HepG2 (cell line): ENCODE data around the gene SFT2D1. TPM values are rescaled to one million over a fixed set of nuclear protein-coding genes. Genes with fewer than 3 reads are reported as not detected.

Experiments used
- CEBPG ChIP-seq: IDR thresholded peaks from 2 replicates; pipeline ENCODE4 v1.6.1; 2016
- CENPX ChIP-seq: sonication (generic); formaldehyde crosslinking; IDR thresholded peaks from 2 replicates; pipeline ENCODE4 v1.9.0; 2021; ENCODE audit warnings: mild to moderate bottlenecking, missing genetic modification reagents, moderate library complexity
- HNRNPLL ChIP-seq: fragments of 200-400 bp; formaldehyde crosslinking; IDR thresholded peaks from 2 replicates; pipeline ENCODE4 v1.6.1; 2017; ENCODE audit warnings: mild to moderate bottlenecking, low read depth, low read length; ENCODE audit not compliant: poor library complexity, severe bottlenecking
- KDM4B ChIP-seq: sonication (generic); formaldehyde crosslinking; IDR thresholded peaks from 2 replicates; pipeline ENCODE4 v1.4.0; 2020; ENCODE audit warnings: missing genetic modification reagents
- MTF1 ChIP-seq: sonication (generic); formaldehyde crosslinking; IDR thresholded peaks from 2 replicates; pipeline ENCODE4 v1.5.0; 2020; ENCODE audit warnings: missing genetic modification reagents
- NAIF1 ChIP-seq: sonication (generic); formaldehyde crosslinking; IDR thresholded peaks from 2 replicates; pipeline ENCODE4 v1.5.0; 2020; ENCODE audit warnings: mild to moderate bottlenecking, missing genetic modification reagents, borderline replicate concordance
- NR2F6 ChIP-seq, 2 experiments: IDR thresholded peaks; 2 replicates each; pipeline ENCODE4 v1.6.1; 2016; ENCODE audit warnings: antibody characterized with exemption in 1 of 2, mild to moderate bottlenecking in 1 of 2
- RNF219 ChIP-seq: sonication (generic); formaldehyde crosslinking; IDR thresholded peaks from 2 replicates; pipeline ENCODE4 v1.5.0; 2020; ENCODE audit warnings: mild to moderate bottlenecking, missing genetic modification reagents
- SAFB2 ChIP-seq: sonication (generic); formaldehyde crosslinking; IDR thresholded peaks from 2 replicates; pipeline ENCODE4 v1.5.1; 2020; ENCODE audit warnings: missing genetic modification reagents, low read depth, mild to moderate bottlenecking, borderline replicate concordance
- SRSF9 ChIP-seq: fragments of 200-400 bp; formaldehyde crosslinking; IDR thresholded peaks from 2 replicates; pipeline ENCODE4 v1.6.1; 2018; ENCODE audit warnings: borderline replicate concordance, mild to moderate bottlenecking, low read depth, low read length; ENCODE audit not compliant: insufficient read depth, poor library complexity, severe bottlenecking
- ZKSCAN8 ChIP-seq: IDR thresholded peaks from 2 replicates; pipeline ENCODE4 v1.6.1; 2016; ENCODE audit warnings: borderline replicate concordance, missing genetic modification reagents, missing compliant biosample characterization
- ZNF331 ChIP-seq: sonication (generic); formaldehyde crosslinking; IDR thresholded peaks from 2 replicates; pipeline ENCODE4 v1.4.0; 2020; ENCODE audit warnings: missing genetic modification reagents
- ZNF432 ChIP-seq: sonication (generic); formaldehyde crosslinking; IDR thresholded peaks from 2 replicates; pipeline ENCODE4 v1.5.0; 2020; ENCODE audit warnings: missing genetic modification reagents, mild to moderate bottlenecking, borderline replicate concordance
- polyA plus RNA-seq, 8 experiments: library from polyadenylated mRNA; depleted of rRNA in 3 of 8; stranded (reverse) in 7 of 8; unstranded in 1 of 8; fragments of >200 nt; fragmentation: Illumina TruSeq in 4 of 8; extraction: Trizol in 4 of 8; gene quantifications; 2 replicates each; pipeline versions ENCODE4 v1.2.1 to v1.2.3, GENCODE V29; 2011 to 2016; ENCODE audit warnings: low read depth in 4 of 8, missing spikeins in 1 of 8, mixed read lengths in 1 of 8; ENCODE audit not compliant: insufficient read depth in 1 of 8
- total RNA-seq, 5 experiments: library from RNA; depleted of rRNA; stranded (reverse); fragments of >200 nt; fragmentation: Illumina TruSeq; extraction: Trizol; gene quantifications; 2 replicates each; pipeline ENCODE4 v1.2.3, GENCODE V29; 2016; ENCODE audit warnings: low read depth in 1 of 5
- TF ChIP-seq, protein P1 (sequence below): sonication (generic); formaldehyde crosslinking; IDR thresholded peaks from 2 replicates; pipeline ENCODE4 v1.5.0; 2020; ENCODE audit warnings: mild to moderate bottlenecking, missing genetic modification reagents, borderline replicate concordance
- TF ChIP-seq, protein P2 (sequence below): sonication (generic); formaldehyde crosslinking; IDR thresholded peaks from 2 replicates; pipeline ENCODE4 v1.4.0; 2020; ENCODE audit warnings: low read depth, missing genetic modification reagents

Gene SFT2D1
- total and polyA plus RNA-seq, 2 of the 13 experiments (the other 11 are each of a cell fraction or from before 2014, with no cell fraction given) = 115 to 147 TPM

DNA sequence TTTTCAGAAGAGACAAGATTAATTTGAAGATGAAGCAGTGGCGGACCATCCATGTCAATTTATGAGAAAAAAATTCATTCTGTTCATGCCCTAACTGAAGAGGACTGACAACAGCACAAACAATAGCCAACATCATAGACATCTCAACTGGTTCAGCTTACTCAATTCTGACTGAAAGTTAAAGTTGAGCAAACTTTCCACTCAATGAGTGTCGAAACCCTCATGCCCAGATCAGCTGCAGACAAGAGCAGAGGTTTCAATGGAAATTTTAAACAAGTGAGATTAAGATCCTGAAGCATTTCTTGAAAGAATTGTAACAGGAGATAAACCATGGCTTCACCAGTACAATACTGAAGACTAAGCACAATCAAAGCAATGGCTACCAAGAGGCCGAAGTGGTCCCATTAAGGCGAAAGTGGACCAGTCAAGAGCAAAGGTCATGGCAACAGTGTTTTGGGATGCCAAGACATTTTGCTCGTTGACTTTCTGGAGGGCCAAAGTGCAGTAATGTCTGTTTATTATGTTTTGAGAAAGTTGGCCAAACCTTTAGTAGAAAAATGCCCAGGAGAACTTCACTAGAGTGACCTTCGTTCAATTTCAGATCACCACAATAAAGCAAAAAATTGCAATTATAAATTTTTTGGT lies 6.1 kb upstream of the SFT2D1 start (continued):
- TF ChIP-seq, protein P1, sequence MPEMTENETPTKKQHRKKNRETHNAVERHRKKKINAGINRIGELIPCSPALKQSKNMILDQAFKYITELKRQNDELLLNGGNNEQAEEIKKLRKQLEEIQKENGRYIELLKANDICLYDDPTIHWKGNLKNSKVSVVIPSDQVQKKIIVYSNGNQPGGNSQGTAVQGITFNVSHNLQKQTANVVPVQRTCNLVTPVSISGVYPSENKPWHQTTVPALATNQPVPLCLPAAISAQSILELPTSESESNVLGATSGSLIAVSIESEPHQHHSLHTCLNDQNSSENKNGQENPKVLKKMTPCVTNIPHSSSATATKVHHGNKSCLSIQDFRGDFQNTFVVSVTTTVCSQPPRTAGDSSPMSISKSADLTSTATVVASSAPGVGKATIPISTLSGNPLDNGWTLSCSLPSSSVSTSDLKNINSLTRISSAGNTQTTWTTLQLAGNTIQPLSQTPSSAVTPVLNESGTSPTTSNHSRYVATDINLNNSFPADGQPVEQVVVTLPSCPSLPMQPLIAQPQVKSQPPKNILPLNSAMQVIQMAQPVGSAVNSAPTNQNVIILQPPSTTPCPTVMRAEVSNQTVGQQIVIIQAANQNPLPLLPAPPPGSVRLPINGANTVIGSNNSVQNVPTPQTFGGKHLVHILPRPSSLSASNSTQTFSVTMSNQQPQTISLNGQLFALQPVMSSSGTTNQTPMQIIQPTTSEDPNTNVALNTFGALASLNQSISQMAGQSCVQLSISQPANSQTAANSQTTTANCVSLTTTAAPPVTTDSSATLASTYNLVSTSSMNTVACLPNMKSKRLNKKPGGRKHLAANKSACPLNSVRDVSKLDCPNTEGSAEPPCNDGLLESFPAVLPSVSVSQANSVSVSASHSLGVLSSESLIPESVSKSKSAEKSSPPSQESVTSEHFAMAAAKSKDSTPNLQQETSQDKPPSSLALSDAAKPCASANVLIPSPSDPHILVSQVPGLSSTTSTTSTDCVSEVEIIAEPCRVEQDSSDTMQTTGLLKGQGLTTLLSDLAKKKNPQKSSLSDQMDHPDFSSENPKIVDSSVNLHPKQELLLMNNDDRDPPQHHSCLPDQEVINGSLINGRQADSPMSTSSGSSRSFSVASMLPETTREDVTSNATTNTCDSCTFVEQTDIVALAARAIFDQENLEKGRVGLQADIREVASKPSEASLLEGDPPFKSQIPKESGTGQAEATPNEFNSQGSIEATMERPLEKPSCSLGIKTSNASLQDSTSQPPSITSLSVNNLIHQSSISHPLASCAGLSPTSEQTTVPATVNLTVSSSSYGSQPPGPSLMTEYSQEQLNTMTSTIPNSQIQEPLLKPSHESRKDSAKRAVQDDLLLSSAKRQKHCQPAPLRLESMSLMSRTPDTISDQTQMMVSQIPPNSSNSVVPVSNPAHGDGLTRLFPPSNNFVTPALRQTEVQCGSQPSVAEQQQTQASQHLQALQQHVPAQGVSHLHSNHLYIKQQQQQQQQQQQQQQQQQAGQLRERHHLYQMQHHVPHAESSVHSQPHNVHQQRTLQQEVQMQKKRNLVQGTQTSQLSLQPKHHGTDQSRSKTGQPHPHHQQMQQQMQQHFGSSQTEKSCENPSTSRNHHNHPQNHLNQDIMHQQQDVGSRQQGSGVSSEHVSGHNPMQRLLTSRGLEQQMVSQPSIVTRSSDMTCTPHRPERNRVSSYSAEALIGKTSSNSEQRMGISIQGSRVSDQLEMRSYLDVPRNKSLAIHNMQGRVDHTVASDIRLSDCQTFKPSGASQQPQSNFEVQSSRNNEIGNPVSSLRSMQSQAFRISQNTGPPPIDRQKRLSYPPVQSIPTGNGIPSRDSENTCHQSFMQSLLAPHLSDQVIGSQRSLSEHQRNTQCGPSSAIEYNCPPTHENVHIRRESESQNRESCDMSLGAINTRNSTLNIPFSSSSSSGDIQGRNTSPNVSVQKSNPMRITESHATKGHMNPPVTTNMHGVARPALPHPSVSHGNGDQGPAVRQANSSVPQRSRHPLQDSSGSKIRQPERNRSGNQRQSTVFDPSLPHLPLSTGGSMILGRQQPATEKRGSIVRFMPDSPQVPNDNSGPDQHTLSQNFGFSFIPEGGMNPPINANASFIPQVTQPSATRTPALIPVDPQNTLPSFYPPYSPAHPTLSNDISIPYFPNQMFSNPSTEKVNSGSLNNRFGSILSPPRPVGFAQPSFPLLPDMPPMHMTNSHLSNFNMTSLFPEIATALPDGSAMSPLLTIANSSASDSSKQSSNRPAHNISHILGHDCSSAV (CRISPR knock-in tag) = no peak
- TF ChIP-seq, protein P2, sequence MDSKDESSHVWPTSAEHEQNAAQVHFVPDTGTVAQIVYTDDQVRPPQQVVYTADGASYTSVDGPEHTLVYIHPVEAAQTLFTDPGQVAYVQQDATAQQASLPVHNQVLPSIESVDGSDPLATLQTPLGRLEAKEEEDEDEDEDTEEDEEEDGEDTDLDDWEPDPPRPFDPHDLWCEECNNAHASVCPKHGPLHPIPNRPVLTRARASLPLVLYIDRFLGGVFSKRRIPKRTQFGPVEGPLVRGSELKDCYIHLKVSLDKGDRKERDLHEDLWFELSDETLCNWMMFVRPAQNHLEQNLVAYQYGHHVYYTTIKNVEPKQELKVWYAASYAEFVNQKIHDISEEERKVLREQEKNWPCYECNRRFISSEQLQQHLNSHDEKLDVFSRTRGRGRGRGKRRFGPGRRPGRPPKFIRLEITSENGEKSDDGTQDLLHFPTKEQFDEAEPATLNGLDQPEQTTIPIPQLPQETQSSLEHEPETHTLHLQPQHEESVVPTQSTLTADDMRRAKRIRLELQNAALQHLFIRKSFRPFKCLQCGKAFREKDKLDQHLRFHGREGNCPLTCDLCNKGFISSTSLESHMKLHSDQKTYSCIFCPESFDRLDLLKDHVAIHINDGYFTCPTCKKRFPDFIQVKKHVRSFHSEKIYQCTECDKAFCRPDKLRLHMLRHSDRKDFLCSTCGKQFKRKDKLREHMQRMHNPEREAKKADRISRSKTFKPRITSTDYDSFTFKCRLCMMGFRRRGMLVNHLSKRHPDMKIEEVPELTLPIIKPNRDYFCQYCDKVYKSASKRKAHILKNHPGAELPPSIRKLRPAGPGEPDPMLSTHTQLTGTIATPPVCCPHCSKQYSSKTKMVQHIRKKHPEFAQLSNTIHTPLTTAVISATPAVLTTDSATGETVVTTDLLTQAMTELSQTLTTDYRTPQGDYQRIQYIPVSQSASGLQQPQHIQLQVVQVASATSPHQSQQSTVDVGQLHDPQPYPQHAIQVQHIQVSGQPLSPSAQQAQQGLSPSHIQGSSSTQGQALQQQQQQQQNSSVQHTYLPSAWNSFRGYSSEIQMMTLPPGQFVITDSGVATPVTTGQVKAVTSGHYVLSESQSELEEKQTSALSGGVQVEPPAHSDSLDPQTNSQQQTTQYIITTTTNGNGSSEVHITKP (CRISPR knock-in tag) = no peak
- TF ChIP-seq ZNF331 (CRISPR knock-in tag) = peak; percentile 62; the same call in 1 of the 2 replicates
- no peak for TF ChIP-seq RNF219
- TF ChIP-seq SAFB2 (CRISPR knock-in tag) = no peak
- TF ChIP-seq ZKSCAN8 (CRISPR knock-in tag) = 0 out of 2 replicates have a peak, but pooled peaks have one; percentile 57
- TF ChIP-seq MTF1 (CRISPR knock-in tag) = no peak
- TF ChIP-seq ZNF432 (CRISPR knock-in tag) = no peak
- peak; percentile 83 for TF ChIP-seq CEBPG (CRISPR knock-in tag)
- no peak for TF ChIP-seq SRSF9
- TF ChIP-seq NR2F6 (IDR thresholded peaks at IDR 0.05) = no peak
- peak; percentile 33; the same call in 1 of the 2 replicates for TF ChIP-seq NR2F6 (CRISPR knock-in tag; IDR thresholded peaks at IDR 0.05)
- no peak for TF ChIP-seq NAIF1 (CRISPR knock-in tag)
- TF ChIP-seq KDM4B = peak; percentile 18; the same call in 1 of the 2 replicates
- no peak for TF ChIP-seq HNRNPLL
- TF ChIP-seq CENPX (CRISPR knock-in tag) = no peak
